ENCODE results near the gene MYB. TPM values are rescaled to one million over a fixed set of nuclear protein-coding genes. Genes with fewer than 3 reads are reported as not detected.
A peak's percentile ranks its signal among the peaks of the same experiment; 100 is the strongest.

The MYB gene
- polyA plus RNA-seq, 10 donors = 0.51 to 2.6 (median 1.2) TPM

DNA sequence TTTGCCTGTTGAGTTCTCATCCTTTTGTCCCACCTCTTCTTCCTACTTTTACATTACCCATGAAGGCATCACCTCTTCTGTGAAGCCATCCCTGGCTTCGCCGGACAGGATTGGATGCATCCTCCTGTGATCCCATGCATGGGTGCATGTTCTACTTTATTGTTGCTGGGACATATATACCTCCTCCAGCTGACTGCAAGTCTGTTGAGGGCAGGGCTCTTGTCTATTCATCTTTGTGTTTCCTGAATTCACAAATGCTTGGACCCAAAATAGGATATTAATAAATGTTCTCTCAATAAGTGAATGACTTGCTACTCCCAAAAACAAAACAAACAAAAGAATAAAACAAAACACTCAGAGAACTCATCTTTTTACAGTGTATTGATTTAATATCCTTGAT lies 5.1 kb downstream of the MYB start:
- DNase-seq = no peak

GRCh38 chr6:135187372-135187771 lies 6.3 kb downstream of the MYB start:
- no peak for DNase-seq

- DNase-seq = no peak
Measured at GRCh38 chr6:135188718-135189117, 7.6 kb downstream of the MYB start.

GRCh38 chr6:135189344-135189743 lies 8.2 kb downstream of the MYB start:
- DNase-seq = no peak

DNA sequence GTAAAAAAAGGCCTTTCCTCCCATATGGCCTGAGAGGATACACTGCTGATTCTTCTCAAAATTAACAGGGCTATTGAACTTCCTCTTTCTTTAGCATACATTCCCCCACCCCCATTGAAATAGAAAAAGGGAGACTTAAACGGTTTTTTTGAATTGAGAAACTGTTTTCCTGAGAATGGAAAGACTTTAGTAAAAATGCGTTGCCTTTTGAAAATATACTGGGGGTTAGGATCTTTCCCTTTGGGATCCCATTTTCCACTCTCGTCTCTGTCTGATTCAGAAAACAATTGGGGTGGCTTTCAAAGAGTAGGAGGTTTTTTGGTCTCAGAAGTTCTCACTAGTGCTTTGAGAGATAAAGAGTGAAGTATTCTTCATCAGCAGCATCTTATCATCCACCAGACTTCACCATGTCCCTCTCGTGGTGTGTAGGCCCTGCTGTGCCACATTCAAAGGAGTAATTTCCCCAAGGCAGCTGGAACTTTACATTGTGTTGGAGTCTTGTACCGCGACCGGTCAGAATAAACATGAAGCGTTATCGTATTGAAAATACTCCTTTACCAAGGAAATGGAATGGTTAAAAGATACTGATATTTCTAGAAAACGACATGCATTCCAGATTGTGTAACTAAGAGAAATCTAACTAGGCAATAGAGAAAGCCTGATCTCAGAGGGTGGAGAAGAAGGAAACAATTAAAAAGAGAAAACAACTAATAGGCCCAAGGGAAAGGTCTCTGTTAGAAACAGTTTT lies 10.6 kb downstream of the MYB start:
- DNase-seq = no peak

DNA sequence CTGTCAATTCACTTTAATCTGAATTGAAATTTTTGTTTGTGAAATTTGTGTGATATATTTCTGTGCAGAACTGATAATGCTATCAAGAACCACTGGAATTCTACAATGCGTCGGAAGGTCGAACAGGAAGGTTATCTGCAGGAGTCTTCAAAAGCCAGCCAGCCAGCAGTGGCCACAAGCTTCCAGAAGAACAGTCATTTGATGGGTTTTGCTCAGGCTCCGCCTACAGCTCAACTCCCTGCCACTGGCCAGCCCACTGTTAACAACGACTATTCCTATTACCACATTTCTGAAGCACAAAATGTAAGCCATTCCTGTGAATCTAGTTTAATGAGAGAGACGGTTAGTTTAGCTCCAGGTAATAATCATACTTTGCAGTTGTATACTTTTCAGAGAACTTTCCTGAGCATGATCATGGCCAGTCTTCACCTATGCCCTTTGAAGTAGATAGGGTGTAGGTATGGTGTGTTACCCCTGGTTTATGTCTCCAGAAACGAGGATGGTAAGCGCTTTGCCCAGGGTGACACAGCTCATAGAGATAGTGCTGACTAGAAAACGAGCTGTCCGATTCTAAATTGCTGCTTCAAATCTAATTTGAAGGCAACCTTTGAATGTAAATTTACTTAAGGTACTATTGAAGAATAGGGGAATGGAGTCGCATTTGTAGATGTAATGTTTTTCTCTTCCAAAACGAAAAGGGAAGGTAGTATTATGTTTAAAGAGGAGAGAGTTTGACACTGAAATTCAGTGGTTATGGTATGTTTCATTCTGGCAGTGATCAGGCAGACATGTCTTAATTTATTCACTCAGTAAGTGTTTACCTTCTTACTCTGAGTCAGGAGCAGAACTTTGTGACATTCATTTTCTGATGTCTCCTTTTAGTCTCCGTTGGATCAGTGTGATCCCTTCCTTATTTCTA lies 11.4 kb downstream of the MYB start:
- DNase-seq = no peak

DNA sequence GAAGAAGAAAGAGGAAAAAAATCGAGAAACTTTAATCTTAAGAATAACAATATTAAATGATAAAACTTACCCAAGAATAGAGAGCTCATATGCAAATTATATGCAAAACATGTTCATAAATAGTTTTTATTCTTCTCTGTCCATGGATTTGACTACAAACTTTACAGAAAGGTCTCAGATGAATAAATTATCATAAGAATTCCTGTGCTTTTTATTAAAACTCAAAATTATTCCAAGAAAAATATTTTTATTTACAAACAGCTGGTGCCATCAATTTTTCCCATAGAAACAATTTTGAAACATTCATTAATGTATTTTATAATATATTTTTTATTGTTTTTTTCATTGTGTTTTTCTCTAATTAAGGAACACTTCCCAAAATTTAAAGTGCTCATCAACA lies 12.1 kb downstream of the MYB start:
- no peak for DNase-seq

GRCh38 chr6:135195041-135195440 lies 13.9 kb downstream of the MYB start:
- DNase-seq = no peak

DNA sequence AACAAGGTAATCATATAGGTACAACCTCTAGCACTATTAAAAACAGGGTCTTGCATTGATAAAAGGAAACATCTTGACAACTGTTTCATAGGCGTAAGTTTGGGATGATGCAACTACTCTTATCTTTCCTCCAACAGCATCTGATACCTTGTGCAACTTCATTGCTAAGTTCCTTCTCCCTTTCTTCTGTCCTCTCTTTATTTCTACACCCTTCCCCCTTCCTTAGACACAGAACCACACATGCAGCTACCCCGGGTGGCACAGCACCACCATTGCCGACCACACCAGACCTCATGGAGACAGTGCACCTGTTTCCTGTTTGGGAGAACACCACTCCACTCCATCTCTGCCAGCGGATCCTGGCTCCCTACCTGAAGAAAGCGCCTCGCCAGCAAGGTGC lies 14.4 kb downstream of the MYB start:
- no peak for DNase-seq

DNA sequence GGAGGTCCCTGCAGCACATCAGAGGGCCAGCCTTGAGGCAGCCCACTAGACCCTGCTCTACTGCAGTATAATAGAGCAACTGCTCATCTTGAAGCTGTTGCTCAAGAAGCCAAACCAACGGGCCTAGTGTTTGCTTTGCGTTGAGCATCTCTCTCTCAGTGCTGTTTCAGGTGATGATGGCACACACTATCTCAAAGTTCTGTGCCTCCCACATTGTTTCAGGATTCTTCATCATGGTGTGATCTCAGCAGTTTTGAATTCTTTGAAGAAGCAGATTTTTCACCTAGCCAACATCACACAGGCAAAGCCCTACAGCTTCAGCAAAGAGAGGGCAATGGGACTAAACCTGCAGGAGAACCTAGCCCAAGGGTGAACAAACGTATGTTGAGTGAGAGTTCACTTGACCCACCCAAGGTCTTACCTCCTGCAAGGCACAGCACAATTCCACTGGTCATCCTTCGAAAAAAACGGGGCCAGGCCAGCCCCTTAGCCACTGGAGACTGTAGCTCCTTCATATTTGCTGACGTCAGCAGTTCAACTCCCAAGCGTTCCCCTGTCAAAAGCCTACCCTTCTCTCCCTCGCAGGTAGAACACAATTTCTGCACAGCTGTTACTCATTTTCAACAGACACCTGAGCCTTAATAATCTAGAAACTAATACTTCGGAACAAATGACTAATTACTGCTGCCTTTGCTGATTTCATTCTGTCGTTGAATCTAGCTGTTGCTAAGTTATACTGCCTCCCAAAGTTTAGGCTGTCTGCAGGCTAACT lies 15.8 kb downstream of the MYB start:
- DNase-seq = no peak

DNA sequence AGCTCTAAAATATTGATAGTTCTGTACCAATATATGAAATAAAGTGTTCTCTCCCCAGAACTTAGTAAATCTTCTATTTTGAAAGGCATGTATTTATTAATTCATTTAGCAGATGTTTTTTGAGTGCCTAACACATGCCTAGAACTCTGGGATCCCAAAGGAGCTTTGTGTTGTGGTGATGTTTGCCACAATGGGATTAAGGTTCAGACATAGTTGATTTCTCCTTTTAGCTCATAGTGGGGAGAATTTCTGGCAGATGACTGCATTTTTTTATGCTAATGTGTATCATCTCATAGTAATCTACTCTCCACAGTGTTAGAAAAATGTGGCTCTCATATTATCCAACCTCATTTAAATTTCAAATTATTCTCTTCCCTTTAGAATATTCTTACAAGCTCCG lies 21.7 kb downstream of the MYB start:
- DNase-seq = no peak

DNA sequence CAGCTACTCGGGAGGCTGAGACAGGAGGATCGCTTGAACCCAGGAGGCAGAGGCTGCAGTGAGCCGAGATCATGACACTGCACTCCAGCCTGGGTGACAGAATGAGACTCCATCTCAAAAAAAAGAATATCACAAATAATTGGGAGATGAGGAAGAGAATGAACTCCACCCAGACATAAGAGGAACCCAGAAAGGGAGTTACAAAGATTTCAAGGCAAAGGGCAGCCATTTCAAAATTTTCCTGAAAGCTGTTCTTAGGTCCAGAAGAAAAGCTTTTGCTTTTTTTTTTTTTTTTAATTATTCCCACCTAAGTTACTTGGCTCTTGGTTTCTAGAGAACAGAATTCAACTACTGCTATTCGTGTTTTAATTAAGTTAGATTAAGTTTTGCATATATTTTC lies 23.8 kb downstream of the MYB start:
- no peak for DNase-seq

DNA sequence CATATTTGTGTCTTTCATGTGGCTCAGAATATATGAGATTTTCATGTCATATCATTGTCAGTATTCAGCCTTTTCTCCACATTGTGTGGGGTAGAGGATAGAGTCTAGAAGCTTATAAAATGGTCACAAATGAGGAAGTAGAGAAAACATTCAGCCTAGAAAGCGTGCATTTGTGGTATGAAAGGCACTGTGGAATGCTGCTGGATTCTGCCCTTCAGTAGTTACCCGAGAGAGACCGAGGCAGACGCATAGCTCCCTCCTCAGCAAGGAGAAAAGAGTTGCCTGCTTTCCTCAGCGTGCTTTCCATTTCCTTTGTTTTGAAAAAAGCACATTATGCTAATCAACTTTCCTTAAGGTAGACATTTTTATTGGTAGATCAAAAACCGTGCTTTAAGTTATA lies 28.7 kb downstream of the MYB start:
- peak in 1 of 3 donors; percentile 14 for DNase-seq

DNA sequence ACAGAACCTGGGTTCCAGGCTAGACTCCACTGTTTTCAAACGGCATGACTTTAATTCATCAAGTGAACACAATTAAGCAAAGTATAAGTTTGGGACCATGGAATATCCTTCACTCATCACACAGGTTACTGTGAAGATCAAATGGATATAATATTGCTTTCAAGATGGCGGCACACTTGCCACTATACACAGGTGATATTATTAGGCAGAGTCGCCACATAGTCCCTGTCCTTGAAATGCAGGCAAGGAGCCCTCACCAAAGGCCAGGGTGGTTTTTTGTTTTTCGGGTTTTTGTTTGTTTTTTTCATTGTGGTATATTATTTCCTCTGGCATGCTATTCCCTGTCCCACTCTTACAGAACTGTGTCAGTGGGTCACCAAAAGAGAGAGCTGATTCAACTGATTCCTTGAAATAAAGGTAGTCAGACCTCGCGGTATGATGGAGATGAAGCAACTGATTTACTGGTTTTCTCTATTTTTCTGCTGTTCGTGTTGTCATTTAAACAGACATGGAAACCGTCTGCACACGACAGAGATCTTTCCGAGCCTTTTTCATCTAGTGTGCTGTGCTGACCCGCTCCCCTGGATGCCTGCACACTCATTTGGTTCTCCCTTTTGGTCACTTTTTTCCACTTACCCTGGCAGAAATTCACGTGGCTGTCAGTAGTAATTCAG lies 29.7 kb downstream of the MYB start:
- no peak for DNase-seq

DNA sequence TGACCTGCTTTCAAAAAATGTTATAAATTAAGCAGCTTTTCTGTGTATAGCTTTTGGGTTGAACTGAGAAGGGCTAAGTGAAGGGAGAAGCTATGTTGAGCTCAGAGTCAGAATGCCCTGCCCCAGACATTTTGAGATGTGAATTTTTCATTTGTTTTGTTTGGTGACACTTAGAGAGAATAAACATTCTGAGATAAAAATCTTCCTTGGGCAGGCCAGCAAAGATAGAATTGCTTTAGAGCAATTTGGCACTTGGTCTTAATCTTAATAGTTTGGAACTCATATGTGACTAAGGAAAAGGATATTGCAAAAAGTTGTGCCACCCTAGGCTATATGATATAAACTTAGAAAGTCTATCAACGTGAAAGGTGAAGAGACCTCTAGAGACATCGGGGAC lies 30.2 kb downstream of the MYB start:
- no peak for DNase-seq

GRCh38 chr6:135212020-135212806 lies 31.1 kb downstream of the MYB start:
- DNase-seq = peak in 1 of 3 donors; percentile 57

DNA sequence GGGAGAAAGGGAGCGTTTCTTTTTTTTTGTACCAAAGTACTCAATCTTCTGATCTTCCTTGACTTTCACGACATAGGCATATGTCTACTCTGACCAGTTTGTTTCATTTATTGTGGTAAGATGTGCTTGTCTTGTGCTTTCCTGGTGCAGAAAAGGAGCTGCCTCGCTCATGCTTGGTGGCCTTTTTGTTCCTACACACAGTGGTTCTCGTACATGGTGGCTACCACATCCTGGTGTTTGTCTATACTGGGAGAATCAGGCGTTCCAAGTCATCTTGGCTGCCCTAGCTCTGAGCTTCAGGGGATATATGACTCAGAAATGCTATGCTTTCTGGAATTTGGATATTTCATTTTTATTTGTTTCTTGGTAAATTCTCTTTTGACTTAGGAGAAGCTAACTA lies 31.8 kb downstream of the MYB start:
- DNase-seq = peak in 1 of 3 donors; percentile 32

GRCh38 chr6:135213616-135214015 lies 32.5 kb downstream of the MYB start:
- no peak for DNase-seq

DNA sequence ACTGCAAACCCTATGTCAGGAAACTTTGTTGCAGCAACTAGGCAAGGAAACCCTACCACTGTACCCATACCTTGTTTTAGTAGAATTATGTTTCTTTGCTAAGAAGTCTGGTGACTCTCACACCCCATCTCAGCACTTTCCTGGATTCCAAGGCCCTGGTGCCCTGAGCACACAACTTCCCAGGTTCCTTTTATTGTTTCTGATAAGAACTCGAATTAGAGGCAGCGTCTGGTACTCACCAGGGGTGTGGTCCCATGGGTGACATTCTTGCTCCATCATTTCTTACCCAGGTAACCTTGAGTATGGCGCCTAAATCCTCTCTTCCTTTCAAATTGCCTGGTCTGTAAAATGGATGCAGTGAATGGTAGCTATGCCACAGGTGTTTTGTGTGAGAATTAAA lies 34.1 kb downstream of the MYB start:
- no peak for DNase-seq

GRCh38 chr6:135215563-135215962 lies 34.5 kb downstream of the MYB start:
- no peak for DNase-seq

- DNase-seq = no peak
Measured at GRCh38 chr6:135217663-135218062, 36.6 kb downstream of the MYB start.

Measured in muscle of back (tissue), 11 donors.